Dedifferentiated amniotic fluid mesenchymal stem cell (primary cell): ENCODE measurements around the gene PRAMEF12.
"Not testable (repeated sequence)": the region's sequence is repeated elsewhere in the genome, so short reads cannot be mapped to it uniquely, and the experiment has no call there.

ENCODE experiments used
- DNase-seq: peaks from one replicate; pipeline ENCODE4 v3.0.0-alpha.2; 2016; ENCODE audit errors: extremely low spot score

Gene PRAMEF12

DNA sequence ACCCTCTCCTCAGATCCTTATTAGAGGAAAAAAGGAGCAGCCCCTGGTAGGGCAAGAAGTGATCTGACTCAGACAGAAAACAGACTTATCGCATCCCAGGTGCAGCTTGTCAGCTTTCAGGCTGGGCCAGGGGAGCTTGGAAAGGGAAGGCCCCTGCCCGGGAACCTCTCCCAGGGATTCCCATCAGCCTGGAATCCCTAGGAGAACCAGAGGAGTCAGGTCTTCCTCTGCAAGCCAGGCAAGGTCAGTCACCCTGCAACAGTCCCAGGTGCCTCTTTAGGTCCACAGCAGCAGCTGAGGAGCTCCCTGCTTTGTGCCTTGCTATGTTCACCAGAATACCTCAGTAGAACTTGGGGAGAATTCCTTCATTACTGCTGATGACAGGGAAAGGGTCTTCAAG, 2.9 kb upstream of the PRAMEF12 start:
- no peak for DNase-seq

DNA sequence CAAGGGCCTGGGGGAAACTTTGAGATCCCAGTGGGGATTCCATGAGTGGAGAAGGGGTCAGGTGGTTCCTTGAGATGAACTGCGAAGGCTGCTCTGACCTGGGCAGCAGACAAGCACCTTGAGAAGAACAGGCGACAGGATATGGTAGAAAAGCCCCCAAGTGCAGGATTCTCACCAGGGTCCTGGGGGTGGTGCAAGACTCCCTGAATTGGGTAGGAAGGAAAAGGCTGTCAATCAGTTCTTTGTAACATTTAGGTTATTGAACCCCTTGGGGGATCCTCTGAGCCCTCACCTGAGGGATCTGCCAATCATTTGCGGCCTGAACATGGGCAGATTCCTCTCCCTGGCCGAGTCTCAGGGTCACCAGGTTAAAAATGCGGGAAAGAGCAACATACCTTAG, 2.4 kb upstream of the PRAMEF12 start:
- DNase-seq, result no peak

DNA sequence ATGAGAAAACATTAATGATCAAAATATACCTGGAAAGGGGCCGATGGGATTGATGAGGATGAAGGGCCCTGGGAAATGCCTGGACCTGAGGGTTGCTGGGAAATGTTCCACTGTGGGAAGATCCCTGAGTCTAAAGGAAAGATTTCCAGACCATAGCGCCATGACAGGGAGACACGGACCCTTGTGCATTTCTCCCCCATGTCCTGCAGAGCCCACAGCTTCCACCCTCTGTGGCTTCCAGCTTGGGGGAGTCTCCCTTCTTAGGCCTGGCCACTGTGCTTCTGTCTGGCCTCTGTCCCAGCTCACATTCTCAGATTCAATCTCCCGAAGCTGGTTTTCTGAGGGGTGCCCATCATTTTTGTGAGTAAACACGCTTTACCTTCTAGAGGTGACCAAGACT, 1.0 kb upstream of the PRAMEF12 start:
- DNase-seq, result no peak

- no peak for DNase-seq
These were observed 1.3 kb downstream of the PRAMEF12 start for GRCh38 chr1:12774801-12775345.

DNA sequence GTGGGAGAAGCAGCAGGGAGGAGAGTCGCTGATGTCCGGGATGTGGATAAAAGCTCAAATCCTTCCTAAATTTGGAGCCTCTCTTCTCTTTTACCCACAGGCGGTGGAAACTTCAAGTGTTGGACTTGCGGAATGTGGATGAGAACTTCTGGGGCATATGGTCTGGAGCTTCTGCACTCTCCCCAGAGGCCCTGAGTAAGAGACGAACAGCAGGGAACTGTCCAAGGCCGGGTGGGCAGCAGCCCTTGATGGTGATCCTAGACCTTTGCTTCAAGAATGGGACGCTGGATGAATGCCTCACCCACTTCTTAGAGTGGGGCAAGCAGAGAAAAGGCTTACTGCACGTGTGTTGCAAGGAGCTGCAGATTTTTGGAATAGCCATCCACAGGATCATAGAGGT, 1.9 kb downstream of the PRAMEF12 start:
- no peak for DNase-seq

DNA sequence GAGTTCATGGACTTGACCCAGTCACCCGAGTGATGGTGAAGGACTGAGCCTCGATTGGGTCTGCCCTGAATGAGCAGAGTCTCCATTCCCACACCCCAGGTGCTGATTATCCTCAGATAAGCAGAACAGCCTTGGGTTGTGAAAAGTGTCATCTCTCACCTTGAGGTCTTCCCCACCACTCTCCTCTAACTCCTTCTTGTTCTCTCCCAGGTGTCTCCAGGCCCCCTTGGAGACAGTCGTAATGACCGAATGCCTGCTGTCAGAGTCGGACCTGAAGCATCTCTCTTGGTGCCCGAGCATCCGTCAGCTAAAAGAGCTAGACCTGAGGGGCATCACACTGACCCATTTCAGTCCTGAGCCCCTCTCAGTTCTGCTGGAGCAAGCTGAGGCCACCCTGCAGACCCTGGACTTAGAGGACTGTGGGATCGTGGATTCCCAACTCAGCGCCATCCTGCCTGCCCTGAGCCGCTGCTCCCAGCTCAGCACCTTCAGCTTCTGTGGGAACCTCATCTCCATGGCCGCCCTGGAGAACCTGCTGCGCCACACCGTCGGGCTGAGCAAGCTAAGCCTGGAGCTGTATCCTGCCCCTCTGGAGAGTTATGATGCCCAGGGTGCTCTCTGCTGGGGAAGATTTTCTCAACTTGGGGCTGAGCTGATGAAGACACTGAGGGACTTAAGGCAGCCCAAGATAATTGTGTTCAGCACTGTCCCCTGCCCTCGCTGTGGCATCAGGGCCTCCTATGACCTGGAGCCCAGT, 3.4 kb downstream of the PRAMEF12 start:
- no peak for DNase-seq

DNA sequence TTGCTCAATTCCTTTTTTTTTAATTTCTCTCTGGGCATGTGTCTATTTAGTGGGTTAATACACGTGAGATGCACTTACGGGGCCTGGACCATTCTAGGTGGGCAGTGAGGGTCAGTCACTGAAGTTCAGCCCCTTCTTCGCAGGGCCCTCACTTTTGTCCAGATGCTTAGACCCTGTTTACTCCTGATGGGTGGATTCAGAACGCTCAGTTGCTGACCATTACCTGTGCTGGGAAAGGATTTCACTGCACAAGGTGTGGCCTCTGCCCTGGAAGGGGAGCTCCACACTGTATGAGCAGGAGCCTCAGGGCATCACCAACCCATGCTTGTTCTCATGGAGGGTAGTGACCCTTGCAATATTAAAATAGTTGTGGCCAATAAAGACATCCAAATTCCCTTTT, 4.5 kb downstream of the PRAMEF12 start:
- no peak for DNase-seq

GRCh38 chr1:12778907-12779306, 5.4 kb downstream of the PRAMEF12 start:
- no peak for DNase-seq

- not testable (repeated sequence) for DNase-seq
These were observed 8.0 kb downstream of the PRAMEF12 start for GRCh38 chr1:12781488-12781887.

DNA sequence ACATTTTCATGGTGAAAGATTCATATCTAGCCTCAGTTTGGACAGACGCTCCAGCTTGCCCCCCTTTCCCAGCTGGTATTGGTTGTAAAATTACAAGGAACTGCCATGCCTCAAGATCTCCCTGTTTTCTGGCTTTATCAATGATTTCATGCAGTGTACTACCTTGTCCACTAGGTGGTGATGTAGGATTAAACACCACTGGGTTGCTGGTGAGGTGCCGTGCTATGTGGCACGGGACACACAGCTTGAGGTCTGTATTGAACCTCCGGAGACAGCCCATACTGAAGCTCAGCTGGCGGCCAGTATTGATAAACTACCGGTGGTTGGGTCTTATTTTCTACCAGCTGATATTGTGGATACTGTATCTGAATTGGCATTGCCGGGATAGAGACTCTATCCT, 10.2 kb downstream of the PRAMEF12 start:
- not testable (repeated sequence) for DNase-seq

- DNase-seq, result not testable (repeated sequence)
These were observed 11.2 kb downstream of the PRAMEF12 start for GRCh38 chr1:12784729-12785128.

- DNase-seq, result not testable (repeated sequence)
These were observed 17.6 kb downstream of the PRAMEF12 start, which contains the start of gene PRAMEF1 for GRCh38 chr1:12791097-12791496. Gene PRAMEF1 (plus strand): TSS chr1:12791397. CDS start chr1:12793228, 1,831 bp downstream.

- no peak for DNase-seq
These were observed 25.4 kb downstream of the PRAMEF12 start for GRCh38 chr1:12798911-12799310.

DNA sequence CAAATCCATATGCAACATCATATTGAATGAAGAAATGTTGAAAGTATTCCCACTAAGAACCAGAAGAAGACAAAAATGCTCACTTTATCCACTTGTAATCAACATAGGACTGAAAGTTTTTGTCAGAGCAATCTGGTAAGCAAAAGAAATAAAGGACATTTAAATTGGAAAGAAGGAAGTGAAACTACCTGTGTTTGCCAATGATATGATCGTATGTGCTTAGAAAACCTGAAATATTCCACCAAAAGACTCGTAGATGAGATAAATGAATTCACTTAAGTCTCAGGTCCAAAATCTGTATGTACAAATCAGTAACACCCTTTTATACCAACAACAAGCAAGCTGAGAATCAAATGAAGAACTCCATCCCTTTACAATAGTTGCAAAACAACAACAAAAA, 26.2 kb downstream of the PRAMEF12 start:
- DNase-seq, result no peak

- no peak for DNase-seq
These were observed 36.4 kb downstream of the PRAMEF12 start for GRCh38 chr1:12809933-12810332.

DNA sequence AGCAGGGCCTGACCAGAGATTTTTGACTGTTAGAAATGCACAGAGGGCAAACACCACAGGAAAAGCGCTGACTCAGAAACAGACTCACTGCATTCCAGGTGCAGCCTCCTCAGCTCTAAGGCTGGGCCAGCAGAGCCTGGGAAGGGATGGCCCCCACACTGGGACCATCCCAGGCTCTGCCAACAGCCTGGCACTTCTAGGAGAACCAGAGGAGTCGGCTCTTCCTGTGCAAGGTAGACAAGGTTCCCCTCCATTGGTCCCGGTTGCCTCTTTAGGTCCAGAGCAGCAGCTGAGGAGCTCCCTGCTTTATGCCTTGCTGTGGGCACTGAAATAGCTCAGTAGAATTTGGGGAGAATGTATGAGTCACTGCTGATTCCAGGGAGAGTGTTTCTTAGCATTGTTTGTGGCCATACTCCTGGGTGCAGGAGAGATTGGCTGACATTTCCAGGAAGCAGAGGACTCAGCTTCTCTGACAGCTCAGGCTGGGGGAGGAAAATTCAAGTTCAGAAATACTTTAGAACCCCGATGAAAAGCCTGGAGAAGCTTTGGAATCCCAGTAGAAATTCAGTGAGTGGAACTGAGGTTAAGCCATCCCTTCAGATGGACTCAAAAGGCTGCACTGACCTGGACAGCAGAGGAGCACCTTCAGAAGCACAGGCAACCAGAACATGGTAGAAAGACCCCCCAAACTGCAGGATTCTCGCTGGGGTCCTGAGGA, 37.3 kb downstream of the PRAMEF12 start:
- no peak for DNase-seq

DNA sequence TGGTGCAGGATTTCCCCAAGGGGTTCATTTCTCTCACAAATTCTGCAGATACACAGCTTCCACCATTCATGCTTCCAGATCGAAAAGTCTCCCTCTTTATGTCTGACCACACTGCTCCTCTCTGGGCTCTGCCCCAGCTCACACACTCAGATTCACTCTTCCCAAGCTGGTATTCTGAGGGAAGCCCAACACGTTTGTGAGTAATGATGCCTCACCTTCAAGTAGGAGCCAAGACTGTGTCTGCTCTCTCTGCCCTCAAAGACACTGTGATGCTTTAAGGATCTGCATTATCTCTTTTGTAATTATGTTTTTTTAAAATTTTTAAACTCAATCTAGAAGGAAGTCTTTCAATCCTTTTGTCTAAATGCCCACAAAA, 37.9 kb downstream of the PRAMEF12 start:
- no peak for DNase-seq

DNA sequence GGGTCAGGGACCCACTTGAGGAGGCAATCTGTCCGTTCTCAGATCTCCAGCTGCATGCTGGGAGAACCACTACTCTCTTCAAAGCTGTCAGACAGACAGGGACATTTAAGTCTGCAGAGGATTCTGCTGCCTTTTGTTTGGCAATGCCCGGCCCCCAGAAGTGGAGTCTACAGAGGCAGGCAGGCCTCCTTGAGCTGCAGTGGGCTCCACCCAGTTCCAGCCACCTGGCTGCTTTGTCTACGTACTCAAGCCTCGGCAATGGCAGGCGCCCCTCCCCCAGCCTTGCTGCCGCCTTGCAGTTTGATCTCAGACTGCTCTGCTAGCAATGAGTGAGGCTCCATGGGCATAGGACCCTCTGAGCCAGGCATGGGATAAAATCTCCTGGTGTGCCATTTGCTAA, 45.5 kb downstream of the PRAMEF12 start:
- DNase-seq, result not testable (repeated sequence)
